ENCODE data around the gene GIT2. TPM values are rescaled to one million over a fixed set of nuclear protein-coding genes. Genes with fewer than 3 reads are reported as not detected.

Gene GIT2
- total RNA-seq, 1 experiment from 2014 or later = 36.7 TPM

DNA sequence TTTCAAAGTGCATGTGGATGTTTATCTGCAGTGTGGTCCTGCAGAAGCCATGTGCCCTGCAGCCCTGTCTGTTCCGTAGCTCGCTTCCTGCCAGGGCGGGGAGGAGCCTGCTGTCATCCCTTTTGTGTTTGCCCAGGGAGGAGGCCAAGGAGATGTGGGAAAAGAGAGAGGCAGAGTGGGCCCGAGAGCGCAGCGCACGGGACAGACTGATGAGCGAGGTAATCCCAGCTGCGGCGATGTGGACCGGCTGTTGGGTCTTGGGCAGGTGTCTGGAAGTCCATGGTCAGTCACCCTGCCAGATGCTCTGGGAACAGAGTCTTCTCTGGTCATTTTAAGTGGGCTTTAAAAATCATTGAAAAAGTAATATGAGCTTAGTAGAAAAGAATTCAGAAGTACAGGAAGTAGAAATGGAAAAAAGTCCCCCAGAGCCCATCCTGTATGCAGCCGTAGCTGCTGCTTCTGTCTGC lies 83.3 kb downstream of the GIT2 start:
- no peaks in the 10 kb centered on the region for H3F3A ChIP-seq (ENCODE audit: insufficient read depth, low read depth)
- H3K9me3 ChIP-seq (ENCODE audit: insufficient read depth, low read depth) = no peaks in the 10 kb centered on the region
- ChIA-PET CTCF (no interaction called here), POLR2A (ENCODE audit: unreplicated experiment) (no interaction called here)
- H3K4me2 ChIP-seq = no peak overlapping the region
- intact Hi-C loops (cut with micrococcal nuclease; ENCODE audit: unreplicated experiment) = no loop called here
- H4K20me1 ChIP-seq (ENCODE audit: insufficient read depth) = no peaks in the 10 kb centered on the region
- BruUV-seq (replicated peaks) = no TSS peak
- no peaks in the 10 kb centered on the region; the same call in 1 of the 2 replicates for H3K36me3 ChIP-seq (ENCODE audit: low read depth)
- H3K79me2 ChIP-seq (ENCODE audit: low read depth) = no peaks in the 10 kb centered on the region
- no peaks in the 10 kb centered on the region for H3K4me1 ChIP-seq (replicated peaks; ENCODE audit: insufficient read depth)
- TF ChIP-seq, protein P1, sequence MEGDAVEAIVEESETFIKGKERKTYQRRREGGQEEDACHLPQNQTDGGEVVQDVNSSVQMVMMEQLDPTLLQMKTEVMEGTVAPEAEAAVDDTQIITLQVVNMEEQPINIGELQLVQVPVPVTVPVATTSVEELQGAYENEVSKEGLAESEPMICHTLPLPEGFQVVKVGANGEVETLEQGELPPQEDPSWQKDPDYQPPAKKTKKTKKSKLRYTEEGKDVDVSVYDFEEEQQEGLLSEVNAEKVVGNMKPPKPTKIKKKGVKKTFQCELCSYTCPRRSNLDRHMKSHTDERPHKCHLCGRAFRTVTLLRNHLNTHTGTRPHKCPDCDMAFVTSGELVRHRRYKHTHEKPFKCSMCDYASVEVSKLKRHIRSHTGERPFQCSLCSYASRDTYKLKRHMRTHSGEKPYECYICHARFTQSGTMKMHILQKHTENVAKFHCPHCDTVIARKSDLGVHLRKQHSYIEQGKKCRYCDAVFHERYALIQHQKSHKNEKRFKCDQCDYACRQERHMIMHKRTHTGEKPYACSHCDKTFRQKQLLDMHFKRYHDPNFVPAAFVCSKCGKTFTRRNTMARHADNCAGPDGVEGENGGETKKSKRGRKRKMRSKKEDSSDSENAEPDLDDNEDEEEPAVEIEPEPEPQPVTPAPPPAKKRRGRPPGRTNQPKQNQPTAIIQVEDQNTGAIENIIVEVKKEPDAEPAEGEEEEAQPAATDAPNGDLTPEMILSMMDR (conservative IDR thresholded peaks at IDR 0.05) = no peak
- TF ChIP-seq EZH2 (IDR thresholded peaks at IDR 0.05; ENCODE audit: low read depth) = no peak
- DNase-seq = no peak
- no peak overlapping the region for H3K4me3 ChIP-seq
- H2AFZ ChIP-seq = no peak overlapping the region
- no peaks in the 10 kb centered on the region for H3K27me3 ChIP-seq (ENCODE audit: insufficient read depth, low read depth)
- no peak overlapping the region for H3K27ac ChIP-seq
- H3K9me2 ChIP-seq (ENCODE audit: insufficient read depth) = no peaks in the 10 kb centered on the region

DNA sequence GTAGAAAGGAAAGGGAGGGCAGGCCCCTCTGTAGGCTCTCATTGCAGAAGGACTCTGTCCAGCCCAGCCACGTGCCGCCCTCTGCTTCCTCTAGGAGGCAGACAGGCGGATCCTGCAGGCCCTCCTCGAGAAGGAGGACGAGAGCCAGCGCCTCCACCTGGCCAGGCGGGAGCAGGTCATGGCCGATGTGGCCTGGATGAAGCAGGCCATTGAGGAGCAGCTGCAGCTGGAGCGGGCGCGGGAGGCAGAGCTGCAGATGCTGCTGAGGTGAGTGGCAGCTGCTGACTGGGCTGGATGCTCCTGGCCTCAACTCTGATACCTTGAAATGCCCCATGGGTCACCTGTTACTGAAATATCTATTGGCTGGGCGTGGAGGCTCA lies 85.2 kb downstream of the GIT2 start:
- Histone ChIP-seq H2AFZ (no peak overlapping the region), H3K9me3 (ENCODE audit: insufficient read depth, low read depth) (no peaks in the 10 kb centered on the region), H3K27ac (no peak overlapping the region), H3K27me3 (ENCODE audit: insufficient read depth, low read depth) (no peaks in the 10 kb centered on the region), H3K79me2 (ENCODE audit: low read depth) (no peaks in the 10 kb centered on the region), H3K4me3 (no peak overlapping the region), H3K9me2 (ENCODE audit: insufficient read depth) (no peaks in the 10 kb centered on the region), H3K4me1 (replicated peaks; ENCODE audit: insufficient read depth) (no peaks in the 10 kb centered on the region), H3K36me3 (ENCODE audit: low read depth) (no peaks in the 10 kb centered on the region), H4K20me1 (ENCODE audit: insufficient read depth) (no peaks in the 10 kb centered on the region), H3F3A (ENCODE audit: insufficient read depth, low read depth) (no peaks in the 10 kb centered on the region), H3K4me2 (no peak overlapping the region)
- no peak for TF ChIP-seq EZH2 (IDR thresholded peaks at IDR 0.05; ENCODE audit: low read depth)
- TF ChIP-seq, protein P1 (conservative IDR thresholded peaks at IDR 0.05) = peak; percentile 26; the same call in 1 of the 2 replicates
- ChIA-PET POLR2A (ENCODE audit: unreplicated experiment) (interaction anchor here (0.5 kb wide), 1 partner anchor 213 kb away, joined by 3 read pairs; the partner anchor contains the start of gene IFT81), CTCF (no interaction called here)
- DNase-seq = no peak
- intact Hi-C loops (cut with micrococcal nuclease; ENCODE audit: unreplicated experiment) = no loop called here
- no TSS peak for BruUV-seq (replicated peaks)

DNA sequence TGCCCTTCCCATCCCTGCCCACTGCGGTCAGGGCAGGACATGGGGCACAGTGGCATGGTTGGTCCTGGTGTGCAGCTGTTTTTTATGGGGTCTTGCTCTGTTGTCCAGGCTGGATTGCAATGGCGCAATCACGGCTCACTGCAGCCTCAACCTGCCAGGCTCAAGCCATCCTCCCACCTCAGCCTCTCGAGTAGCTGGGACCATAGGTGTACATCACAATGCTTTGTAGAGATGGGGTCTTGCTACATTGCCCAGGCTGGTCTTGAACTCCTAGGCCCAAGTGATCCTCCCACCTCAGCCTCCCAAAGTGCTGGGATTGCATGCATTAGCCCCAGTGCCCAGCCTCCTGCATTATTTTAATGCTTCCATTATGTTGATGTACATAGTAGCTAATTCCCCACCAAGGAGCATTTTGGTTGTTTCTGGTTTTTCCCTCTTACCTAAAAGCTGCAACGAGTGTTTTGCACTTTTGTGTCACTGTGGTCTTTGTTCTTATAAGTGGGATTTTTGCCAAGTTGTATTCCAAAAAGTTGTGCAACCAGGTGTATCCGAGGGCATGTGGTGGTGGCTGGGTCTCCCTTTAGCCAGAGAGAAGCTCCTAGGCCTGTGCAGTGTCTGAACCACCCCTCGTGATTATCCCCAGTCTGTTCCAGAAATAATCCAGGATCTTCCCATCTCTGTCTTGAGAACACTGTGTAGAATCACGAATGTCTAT lies 85.8 kb downstream of the GIT2 start:
- Histone ChIP-seq H3F3A (ENCODE audit: insufficient read depth, low read depth) (no peaks in the 10 kb centered on the region), H3K27ac (no peak overlapping the region), H3K27me3 (ENCODE audit: insufficient read depth, low read depth) (no peaks in the 10 kb centered on the region), H3K4me1 (replicated peaks; ENCODE audit: insufficient read depth) (no peaks in the 10 kb centered on the region), H3K4me3 (no peak overlapping the region), H2AFZ (no peak overlapping the region), H3K9me3 (ENCODE audit: insufficient read depth, low read depth) (no peaks in the 10 kb centered on the region), H4K20me1 (ENCODE audit: insufficient read depth) (no peaks in the 10 kb centered on the region), H3K9me2 (ENCODE audit: insufficient read depth) (no peaks in the 10 kb centered on the region), H3K36me3 (ENCODE audit: low read depth) (no peaks in the 10 kb centered on the region), H3K4me2 (no peak overlapping the region), H3K79me2 (ENCODE audit: low read depth) (no peaks in the 10 kb centered on the region)
- DNase-seq = no peak
- TF ChIP-seq, protein P1 (conservative IDR thresholded peaks at IDR 0.05) = no peak
- TF ChIP-seq EZH2 (IDR thresholded peaks at IDR 0.05; ENCODE audit: low read depth) = no peak
- BruUV-seq (replicated peaks) = no TSS peak
- ChIA-PET CTCF (no interaction called here), POLR2A (ENCODE audit: unreplicated experiment) (no interaction called here)
- intact Hi-C loops (cut with micrococcal nuclease; ENCODE audit: unreplicated experiment) = no loop called here
